Activated CD8-positive, alpha-beta T cell treated with anti-CD3 and anti-CD28 coated beads for 36 hours (primary cell): ENCODE data around the gene CYBA. TPM values are rescaled to one million over a fixed set of nuclear protein-coding genes. Genes with fewer than 3 reads are reported as not detected.

ENCODE experiments used
- ATAC-seq: fragments of 200-7000 bp; cut with Tn5 transposase; one replicate; pipeline ENCODE4 v1.10.0; 2021; ENCODE audit warnings: mild to moderate bottlenecking, moderate library complexity
- CTCF ChIA-PET: fragments of 350-600 bp; sonication (Branson Sonifier 250); formaldehyde crosslinking; loops from one replicate; lab custom pipeline; 2021; ENCODE audit warnings: antibody characterized with exemption; lab: Charles Lee
- POLR2A ChIA-PET: fragments of 350-600 bp; sonication (Branson Sonifier 250); formaldehyde crosslinking; loops from one replicate; lab custom pipeline; 2021; ENCODE audit warnings: antibody characterized with exemption; lab: Charles Lee
- DNase-seq: peaks from one replicate; pipeline ENCODE4 v3.0.0-alpha.2; 2020
- H3K27ac Mint-ChIP-seq: one replicate; pipeline ENCODE4 v1.8.0; 2021; ENCODE audit warnings: mild to moderate bottlenecking, mixed read lengths
- H3K27me3 Mint-ChIP-seq: one replicate; pipeline ENCODE4 v1.8.0; 2021; ENCODE audit warnings: mixed read lengths
- H3K36me3 Mint-ChIP-seq: one replicate; pipeline ENCODE4 v1.8.0; 2021; ENCODE audit warnings: low read depth, mixed read lengths
- H3K4me1 Mint-ChIP-seq: one replicate; pipeline ENCODE4 v1.8.0; 2021; ENCODE audit warnings: low read depth, mixed read lengths
- H3K4me3 Mint-ChIP-seq: one replicate; pipeline ENCODE4 v1.8.0; 2021; ENCODE audit warnings: mild to moderate bottlenecking, moderate library complexity, mixed read lengths
- H3K9me3 Mint-ChIP-seq: one replicate; pipeline ENCODE4 v1.8.0; 2021; ENCODE audit warnings: mixed read lengths
- CTCF ChIP-seq: fragments of 200-600 bp; IDR thresholded peaks from one replicate; pipeline ENCODE4 v1.8.0; 2022; ENCODE audit warnings: antibody characterized with exemption, mild to moderate bottlenecking
- intact Hi-C: fragments of 100-400 bp; cut with micrococcal nuclease; formaldehyde crosslinking; loops from one replicate; pipeline ENCODE4 v1.10.0; 2022
- total RNA-seq, 2 experiments: library from RNA; stranded (reverse); gene quantifications; one replicate each; pipeline ENCODE4 v1.2.3, GENCODE V29; 2021

The CYBA gene
- total RNA-seq, 2 experiments from 2014 or later, result 230 to 236 TPM

- Mint-ChIP-seq H3K4me3 (no peak overlapping the region), H3K9me3 (no peaks in the 10 kb centered on the region), H3K4me1 (peaks cover 30% of the 10 kb centered on the region), H3K36me3 (peaks cover 7% of the 10 kb centered on the region), H3K27ac (peak overlapping the region; percentile 10), H3K27me3 (peaks cover 4% of the 10 kb centered on the region)
- intact Hi-C loops, result no loop called here
- TF ChIP-seq CTCF, result no peak
- POLR2A ChIA-PET, result interaction anchor here (1.0 to 1.5 kb wide), 3 partner anchors 10 to 62 kb away, joined by 3 to 4 read pairs (median 4); partner anchors contain the start of gene ZC3H18
- ATAC-seq (no peak), DNase-seq (no peak)
- CTCF ChIA-PET, result interaction anchor here (1.2 kb wide), 1 partner anchor 23 kb away, joined by 3 read pairs; no protein-coding TSS in a partner anchor
These were observed 18.3 kb downstream of the CYBA start for GRCh38 chr16:88632587-88632930.

- TF ChIP-seq CTCF, result no peak
- Mint-ChIP-seq H3K27ac (no peak overlapping the region), H3K36me3 (peaks cover 9% of the 10 kb centered on the region), H3K27me3 (peaks cover under 1% of the 10 kb centered on the region), H3K4me3 (no peak overlapping the region), H3K9me3 (no peaks in the 10 kb centered on the region), H3K4me1 (peaks cover 25% of the 10 kb centered on the region)
- POLR2A ChIA-PET, result interaction anchor here (1.1 to 1.5 kb wide), 2 partner anchors 10 to 50 kb away, joined by 3 to 4 read pairs; no protein-coding TSS in a partner anchor
- DNase-seq (no peak), ATAC-seq (no peak)
- CTCF ChIA-PET, result no interaction called here
- intact Hi-C loops, result no loop called here
These were observed 18.8 kb downstream of the CYBA start for GRCh38 chr16:88631920-88632586.

- CTCF ChIA-PET, result no interaction called here
- intact Hi-C loops, result no loop called here
These were observed 19.5 kb downstream of the CYBA start for GRCh38 chr16:88631384-88631783.

GRCh38 chr16:88630941-88631340 lies 19.9 kb downstream of the CYBA start:
- TF ChIP-seq CTCF, result no peak
- H3K27ac Mint-ChIP-seq, result no peak overlapping the region
- no peak for ATAC-seq
- no peaks in the 10 kb centered on the region for H3K9me3 Mint-ChIP-seq
- intact Hi-C loops, result no loop called here
- ChIA-PET POLR2A (no interaction called here), CTCF (no interaction called here)
- no peaks in the 10 kb centered on the region for H3K27me3 Mint-ChIP-seq
- peaks cover 15% of the 10 kb centered on the region for H3K36me3 Mint-ChIP-seq
- H3K4me3 Mint-ChIP-seq, result no peak overlapping the region
- no peak for DNase-seq
- peaks cover 18% of the 10 kb centered on the region for H3K4me1 Mint-ChIP-seq

More at GRCh38 chr16:88631384-88631783, 19.5 kb downstream of the CYBA start:
- H3K4me3 Mint-ChIP-seq, result no peak overlapping the region
- DNase-seq (no peak), ATAC-seq (no peak)
- peaks cover 22% of the 10 kb centered on the region for H3K4me1 Mint-ChIP-seq
- POLR2A ChIA-PET, result interaction anchor here (1.1 kb wide), 1 partner anchor 51 kb away, joined by 3 read pairs; no protein-coding TSS in a partner anchor
- H3K27me3 Mint-ChIP-seq, result no peaks in the 10 kb centered on the region
- no peaks in the 10 kb centered on the region for H3K9me3 Mint-ChIP-seq
- peaks cover 13% of the 10 kb centered on the region for H3K36me3 Mint-ChIP-seq
- no peak for TF ChIP-seq CTCF
- no peak overlapping the region for H3K27ac Mint-ChIP-seq

- intact Hi-C loops, result no loop called here
- Mint-ChIP-seq H3K36me3 (peaks cover 15% of the 10 kb centered on the region), H3K4me3 (no peak overlapping the region), H3K27me3 (no peaks in the 10 kb centered on the region), H3K4me1 (peaks cover 18% of the 10 kb centered on the region), H3K27ac (no peak overlapping the region), H3K9me3 (no peaks in the 10 kb centered on the region)
- POLR2A ChIA-PET, result interaction anchor here (0.5 kb wide), 1 partner anchor 77 kb away, joined by 3 read pairs; no protein-coding TSS in a partner anchor
- DNase-seq (no peak), ATAC-seq (no peak)
- TF ChIP-seq CTCF, result no peak
- CTCF ChIA-PET, result no interaction called here
These were observed 20.4 kb downstream of the CYBA start for GRCh38 chr16:88630433-88630832.
